Fibroblast of lung (primary cell): ENCODE data around the gene KIF26A.

Source experiments
- CTCF ChIP-seq, 2 donors: IDR thresholded peaks in 1 of 2; conservative IDR thresholded peaks in 1 of 2; 1 replicate in 1 of 2; 2 replicates in 1 of 2; pipeline ENCODE4 v1.5.1; 2011 to 2012; ENCODE audit warnings: low read length in 2 of 2, control low read depth in 1 of 2, inconsistent platforms in 1 of 2, low read depth in 1 of 2, mild to moderate bottlenecking in 1 of 2
- EZH2 ChIP-seq: IDR thresholded peaks from 2 replicates; pipeline ENCODE4 v1.5.1; 2012; ENCODE audit warnings: low read length, control low read depth, mild to moderate bottlenecking; ENCODE audit errors: missing control alignments

- TF ChIP-seq CTCF (conservative IDR thresholded peaks at IDR 0.05 in 1 of 2, IDR thresholded peaks at IDR 0.05 in 1 of 2; ENCODE audit: low read depth in 1 of 2, low read length in 2 of 2): peak; percentile 17 to 47
- no peak for TF ChIP-seq EZH2
These were observed 7.3 kb upstream of the KIF26A start for GRCh38 chr14:104130974-104131651.
